ENCODE measurements around the gene EML6. TPM values are rescaled to one million over a fixed set of nuclear protein-coding genes. Genes with fewer than 3 reads are reported as not detected.
A peak's percentile ranks its signal among the peaks of the same experiment; 100 is the strongest.

Gene EML6
- total RNA-seq, 4 donors from 2014 or later, result 1.2 to 4.4 (median 3.1) TPM

GRCh38 chr2:54939446-54940118 lies 216.1 kb downstream of the EML6 start:
- no peak for TF ChIP-seq POLR2A (IDR thresholded peaks at IDR 0.05)
- no peak for TF ChIP-seq CTCF (IDR thresholded peaks at IDR 0.05)
- WGBS, 2 donors, result 91 to 93% methylated on average over 5 to 7 of the region's 7 CpGs
- no peak for DNase-seq
- Histone ChIP-seq H3K9me3 (peaks cover 0 to 4% (median 3%) of the 10 kb centered on the region in 3 donors), H3K4me1 (peaks cover 0 to 11% (median 0%) of the 10 kb centered on the region in 3 donors), H3K4me3 (no peak overlapping the region), H3K27me3 (no peaks in the 10 kb centered on the region), H3K27ac (no peak overlapping the region), H3K36me3 (no peaks in the 10 kb centered on the region)
- intact Hi-C loops (cut with DNase I), result no loop called here

- Histone ChIP-seq H3K36me3 (no peaks in the 10 kb centered on the region), H3K4me3 (no peak overlapping the region), H3K4me1 (peaks cover 0 to 18% (median 3%) of the 10 kb centered on the region in 3 donors), H3K9me3 (peaks cover 0 to 4% (median 3%) of the 10 kb centered on the region in 3 donors), H3K27ac (no peak overlapping the region), H3K27me3 (no peaks in the 10 kb centered on the region)
- no peak for DNase-seq
- intact Hi-C loops (cut with DNase I), result no loop called here
- 25 to 29% methylated on average over 3 of the region's 3 CpGs for WGBS, 2 donors
- TF ChIP-seq CTCF (IDR thresholded peaks at IDR 0.05) (no peak), POLR2A (IDR thresholded peaks at IDR 0.05) (no peak)
Observed at GRCh38 chr2:54940723-54941122, 217.3 kb downstream of the EML6 start.

- H3K27ac ChIP-seq, result no peak overlapping the region
- TF ChIP-seq CTCF (IDR thresholded peaks at IDR 0.05) (no peak), POLR2A (IDR thresholded peaks at IDR 0.05) (no peak)
- no peak for DNase-seq
- 89 to 95% methylated on average over 13 to 15 of the region's 15 CpGs for WGBS, 2 donors
- intact Hi-C loops (cut with DNase I), result no loop called here
- no peaks in the 10 kb centered on the region for H3K36me3 ChIP-seq
- no peak overlapping the region for H3K4me3 ChIP-seq
- H3K9me3 ChIP-seq, result peaks cover 0 to 4% (median 3%) of the 10 kb centered on the region in 3 donors
- H3K4me1 ChIP-seq, result peaks cover 0 to 21% (median 10%) of the 10 kb centered on the region in 3 donors
- H3K27me3 ChIP-seq, result no peaks in the 10 kb centered on the region
Observed at GRCh38 chr2:54941248-54941984, 218.0 kb downstream of the EML6 start.

GRCh38 chr2:54942373-54942772 lies 218.9 kb downstream of the EML6 start:
- Histone ChIP-seq H3K9me3 (peaks cover 0 to 4% (median 3%) of the 10 kb centered on the region in 3 donors), H3K4me3 (no peak overlapping the region), H3K27me3 (no peaks in the 10 kb centered on the region), H3K4me1 (peaks cover 0 to 24% (median 18%) of the 10 kb centered on the region in 3 donors), H3K27ac (no peak overlapping the region), H3K36me3 (no peaks in the 10 kb centered on the region)
- intact Hi-C loops (cut with DNase I), result no loop called here
- DNase-seq, result no peak
- TF ChIP-seq POLR2A (IDR thresholded peaks at IDR 0.05), result no peak
- no peak for TF ChIP-seq CTCF (IDR thresholded peaks at IDR 0.05)
- 71 to 76% methylated on average over 5 of the region's 5 CpGs for WGBS, 2 donors

DNA sequence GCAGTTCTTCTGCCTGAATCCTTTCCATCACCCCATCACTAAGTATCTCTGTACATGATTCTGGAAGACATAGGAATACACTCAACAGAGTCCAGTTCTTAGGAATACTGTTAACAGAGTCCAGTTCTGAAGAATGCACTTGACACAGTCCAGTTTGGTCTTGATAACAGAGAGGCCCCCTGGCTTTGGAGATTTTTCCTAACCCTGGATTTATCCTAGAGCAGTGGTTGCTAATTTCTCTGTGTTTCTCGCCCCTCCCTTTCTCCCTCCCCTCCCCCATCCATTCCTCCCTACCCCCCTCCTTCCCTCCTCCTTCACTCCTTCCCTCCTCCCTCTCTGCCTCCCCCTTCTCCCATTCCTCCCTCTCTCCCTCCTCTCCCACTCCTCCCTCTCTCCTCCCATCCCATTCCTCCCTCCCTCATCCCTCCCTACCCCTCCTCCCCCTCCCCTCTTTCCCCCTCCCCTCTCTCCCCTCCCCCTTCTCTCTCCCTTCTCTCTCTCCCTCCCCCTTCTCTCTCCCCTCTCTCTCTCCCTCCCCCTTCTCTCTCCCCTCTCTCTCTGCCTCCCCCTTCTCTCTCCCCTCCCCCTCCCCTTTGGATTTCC lies 221.4 kb downstream of the EML6 start:
- Histone ChIP-seq H3K9me3 (no peaks in the 10 kb centered on the region), H3K36me3 (no peaks in the 10 kb centered on the region), H3K4me1 (peaks cover 16 to 48% (median 25%) of the 10 kb centered on the region in 3 donors), H3K4me3 (no peak overlapping the region), H3K27me3 (no peaks in the 10 kb centered on the region), H3K27ac (peak overlapping the region; percentile 82 to 90 (median 86))
- TF ChIP-seq POLR2A (IDR thresholded peaks at IDR 0.05) (no peak), CTCF (IDR thresholded peaks at IDR 0.05) (no peak)
- no peak for DNase-seq
- WGBS, 2 donors, result 82% methylated on average over 1 of the region's 1 CpG; no CpG with 5 or more reads in 1 of the 2 donors
- intact Hi-C loops (cut with DNase I), result no loop called here
